Neural cell (in vitro differentiated cells): ENCODE measurements around the gene NTNG1. TPM values are rescaled to one million over a fixed set of nuclear protein-coding genes. Genes with fewer than 3 reads are reported as not detected.

ENCODE experiments used
- H2AFZ ChIP-seq: fragments of 200-600, 300-800 bp; sonication (generic), shearing (Covaris generic); 2 replicates; pipeline ENCODE4 v1.6.0; 2014; ENCODE audit warnings: low read depth, mild to moderate bottlenecking, antibody characterized with exemption, low read length, moderate library complexity
- H3F3A ChIP-seq: fragments of 200-600 bp; shearing (Covaris generic); 2 replicates; pipeline ENCODE4 v1.6.1; 2016; ENCODE audit warnings: mild to moderate bottlenecking, moderate library complexity, mixed read lengths, antibody characterized with exemption, low read length; ENCODE audit not compliant: insufficient read depth, poor library complexity, severe bottlenecking
- H3K27ac ChIP-seq: fragments of 200-600, 300-800 bp; sonication (generic), shearing (Covaris generic); 2 replicates; pipeline ENCODE4 v1.5.1; 2014; ENCODE audit warnings: mild to moderate bottlenecking, low read length, moderate library complexity
- H3K27me3 ChIP-seq: fragments of 300-800, 200-600 bp; sonication (generic), shearing (Covaris generic); 2 replicates; pipeline ENCODE4 v1.6.0; 2014; ENCODE audit warnings: mild to moderate bottlenecking, low read depth, low read length, moderate library complexity; ENCODE audit not compliant: insufficient read depth
- H3K36me3 ChIP-seq: fragments of 300-800, 200-600 bp; sonication (generic), shearing (Covaris generic); 2 replicates; pipeline ENCODE4 v1.5.1; 2014; ENCODE audit warnings: mild to moderate bottlenecking, antibody characterized with exemption, low read length, moderate library complexity; ENCODE audit not compliant: insufficient read depth
- H3K4me2 ChIP-seq: fragments of 300-800, 200-600 bp; sonication (generic), shearing (Covaris generic); 2 replicates; pipeline ENCODE4 v1.6.0; 2014; ENCODE audit warnings: mild to moderate bottlenecking, low read length
- H3K4me3 ChIP-seq: fragments of 300-800, 200-600 bp; sonication (generic), shearing (Covaris generic); 2 replicates; pipeline ENCODE4 v1.5.1; 2014; ENCODE audit warnings: mild to moderate bottlenecking, low read length, moderate library complexity
- H3K79me2 ChIP-seq: fragments of 200-600 bp; shearing (Covaris generic); replicated peaks from 2 replicates; pipeline ENCODE4 v1.6.0; 2014; ENCODE audit warnings: mild to moderate bottlenecking, low read length, moderate library complexity; ENCODE audit not compliant: insufficient read depth
- H3K9ac ChIP-seq: fragments of 300-800, 200-600 bp; sonication (generic), shearing (Covaris generic); 2 replicates; pipeline ENCODE4 v1.6.1; 2016; ENCODE audit warnings: mild to moderate bottlenecking, low read length, mixed read lengths
- H3K9me2 ChIP-seq: fragments of 200-600 bp; shearing (Covaris generic); 2 replicates; pipeline ENCODE4 v1.6.1; 2016; ENCODE audit warnings: mild to moderate bottlenecking, low read length, mixed read lengths; ENCODE audit not compliant: insufficient read depth
- H3K9me3 ChIP-seq: fragments of 200-600, 300-800 bp; sonication (generic), shearing (Covaris generic); 2 replicates; pipeline ENCODE4 v1.6.1; 2016; ENCODE audit warnings: mild to moderate bottlenecking, mixed run types, low read length, moderate library complexity, mixed read lengths
- H4K20me1 ChIP-seq: fragments of 200-600 bp; shearing (Covaris generic); 2 replicates; pipeline ENCODE4 v1.6.1; 2016; ENCODE audit warnings: mild to moderate bottlenecking, mixed run types; ENCODE audit not compliant: insufficient read depth
- CTCF ChIP-seq: fragments of 450-650 bp; IDR thresholded peaks from 2 replicates; pipeline ENCODE4 v1.5.1; 2014; ENCODE audit warnings: antibody characterized with exemption, mild to moderate bottlenecking, moderate library complexity; ENCODE audit not compliant: poor library complexity, severe bottlenecking
- EP300 ChIP-seq: fragments of 450-650 bp; conservative IDR thresholded peaks from 2 replicates; pipeline ENCODE4 v1.6.1; 2014; ENCODE audit warnings: antibody characterized with exemption, mild to moderate bottlenecking, moderate library complexity; ENCODE audit not compliant: poor library complexity, severe bottlenecking
- EZH2 ChIP-seq: fragments of 200-600, 300-800 bp; shearing (Covaris generic), sonication (generic); IDR thresholded peaks from 2 replicates; pipeline ENCODE4 v1.6.1; 2014; ENCODE audit warnings: antibody characterized with exemption, low read length, borderline replicate concordance, mild to moderate bottlenecking; ENCODE audit not compliant: insufficient read depth, poor library complexity, severe bottlenecking
- MXI1 ChIP-seq: fragments of 450-650 bp; conservative IDR thresholded peaks from 2 replicates; pipeline ENCODE4 v1.6.1; 2014; ENCODE audit warnings: antibody characterized with exemption, mild to moderate bottlenecking; ENCODE audit not compliant: poor library complexity, severe bottlenecking
- POLR2AphosphoS5 ChIP-seq: IDR thresholded peaks from 2 replicates; pipeline ENCODE4 v1.6.1; 2012
- RAD21 ChIP-seq: fragments of 450-650 bp; conservative IDR thresholded peaks from 2 replicates; pipeline ENCODE4 v1.6.1; 2014; ENCODE audit warnings: antibody characterized with exemption, mild to moderate bottlenecking, moderate library complexity
- REST ChIP-seq: IDR thresholded peaks from 2 replicates; pipeline ENCODE4 v1.6.1; 2012; ENCODE audit warnings: borderline replicate concordance
- SMC3 ChIP-seq: fragments of 450-650 bp; conservative IDR thresholded peaks from 2 replicates; pipeline ENCODE4 v1.6.1; 2014; ENCODE audit warnings: antibody characterized with exemption, mild to moderate bottlenecking, moderate library complexity; ENCODE audit not compliant: poor library complexity
- TAF1 ChIP-seq: IDR thresholded peaks from 2 replicates; pipeline ENCODE4 v1.6.1; 2012; ENCODE audit warnings: low read depth
- polyA plus RNA-seq: library from polyadenylated mRNA; depleted of rRNA; stranded (reverse); fragments of >200 nt; gene quantifications from 2 replicates; pipeline ENCODE4 v1.2.3, GENCODE V29; 2014

NTNG1 gene
- polyA plus RNA-seq, 1 donor from 2014 or later: not detected

- Histone ChIP-seq H4K20me1 (no peaks in the 10 kb centered on the region), H3K27me3 (no peaks in the 10 kb centered on the region), H3K4me3 (no peak overlapping the region), H2AFZ (no peak overlapping the region), H3K27ac (no peak overlapping the region), H3F3A (no peaks in the 10 kb centered on the region), H3K9ac (no peak overlapping the region), H3K9me2 (no peaks in the 10 kb centered on the region), H3K4me2 (no peak overlapping the region), H3K36me3 (no peaks in the 10 kb centered on the region), H3K9me3 (no peaks in the 10 kb centered on the region), H3K79me2 (no peaks in the 10 kb centered on the region)
- TF ChIP-seq MXI1 (no peak), POLR2AphosphoS5 (no peak), SMC3 (no peak), CTCF (no peak), RAD21 (no peak), TAF1 (no peak), EZH2 (no peak), REST (no peak), EP300 (no peak)
These were observed 273.7 kb downstream of the NTNG1 start for GRCh38 chr1:107414550-107414949.

GRCh38 chr1:107415241-107415640 lies 274.4 kb downstream of the NTNG1 start:
- Histone ChIP-seq H3K9me3 (no peaks in the 10 kb centered on the region), H3K9ac (no peak overlapping the region), H3K36me3 (no peaks in the 10 kb centered on the region), H3K27ac (no peak overlapping the region), H3K4me2 (no peak overlapping the region), H3K27me3 (no peaks in the 10 kb centered on the region), H3K79me2 (no peaks in the 10 kb centered on the region), H3F3A (no peaks in the 10 kb centered on the region), H4K20me1 (no peaks in the 10 kb centered on the region), H3K4me3 (no peak overlapping the region), H2AFZ (no peak overlapping the region), H3K9me2 (no peaks in the 10 kb centered on the region)
- no peak for TF ChIP-seq EZH2

GRCh38 chr1:107419003-107419402 lies 278.2 kb downstream of the NTNG1 start:
- no peak overlapping the region for H3K4me2 ChIP-seq

More at GRCh38 chr1:107419003-107419402, 278.2 kb downstream of the NTNG1 start:
- H3K36me3 ChIP-seq: no peaks in the 10 kb centered on the region
- no peaks in the 10 kb centered on the region for H3K27me3 ChIP-seq
- H3K4me3 ChIP-seq: no peak overlapping the region
- no peak overlapping the region for H3K27ac ChIP-seq
- H2AFZ ChIP-seq: no peak overlapping the region
- no peaks in the 10 kb centered on the region for H3K9me2 ChIP-seq
- no peaks in the 10 kb centered on the region for H3F3A ChIP-seq
- TF ChIP-seq CTCF (no peak), POLR2AphosphoS5 (no peak), EZH2 (no peak), REST (no peak), TAF1 (no peak), RAD21 (no peak), MXI1 (no peak), SMC3 (no peak), EP300 (no peak)
- H4K20me1 ChIP-seq: no peaks in the 10 kb centered on the region
- no peaks in the 10 kb centered on the region for H3K79me2 ChIP-seq
- no peak overlapping the region for H3K9ac ChIP-seq
- no peaks in the 10 kb centered on the region for H3K9me3 ChIP-seq
